GM18858 (cell line): ENCODE measurements around the gene STXBP5.
A peak's percentile ranks its signal among the peaks of the same experiment; 100 is the strongest.

Source experiments
- ATAC-seq: cut with Tn5 transposase; IDR thresholded peaks from one replicate; pipeline ENCODE4 v1.9.1; 2021; ENCODE audit not compliant: unreplicated experiment

STXBP5 gene

GRCh38 chr6:147177286-147177685, 26.9 kb upstream of the STXBP5 start:
- no peak for ATAC-seq

DNA sequence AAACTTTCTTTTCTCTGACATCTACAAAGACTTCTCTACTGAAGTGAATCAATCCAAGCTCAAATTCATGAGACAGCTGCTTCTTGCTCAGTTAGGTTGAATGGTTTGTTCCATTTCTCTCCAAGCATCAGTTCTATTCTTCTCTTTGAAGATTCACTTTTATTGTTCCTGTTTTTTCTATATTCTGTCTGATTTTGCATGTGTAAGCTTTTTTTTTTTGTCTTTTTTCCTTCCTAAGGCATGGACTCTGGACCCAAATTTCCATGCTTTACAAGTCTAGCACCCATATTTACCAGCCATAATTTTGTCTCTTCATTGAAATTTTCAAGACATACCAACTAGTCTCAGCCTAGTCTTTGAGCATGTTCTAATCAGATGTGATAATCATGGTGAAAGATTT, 25.9 kb upstream of the STXBP5 start:
- ATAC-seq = no peak

DNA sequence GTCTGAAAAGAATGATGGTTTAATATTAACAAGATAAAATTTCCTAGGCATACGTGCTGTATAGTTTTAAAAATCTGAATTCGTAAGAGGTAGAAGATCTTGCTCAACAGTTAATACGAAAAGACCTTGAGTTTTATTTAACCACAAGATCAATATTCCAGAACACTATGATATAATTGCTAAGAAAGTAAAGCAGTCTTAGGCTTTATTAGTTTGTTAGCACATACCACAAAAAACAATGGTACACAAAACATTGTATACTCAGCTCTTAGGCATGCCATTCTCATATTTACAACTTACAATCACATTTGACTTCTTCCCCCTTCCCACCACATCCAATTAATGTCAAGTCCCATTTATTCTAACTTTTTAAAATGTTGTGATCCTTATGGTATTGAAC, 24.4 kb upstream of the STXBP5 start:
- ATAC-seq = no peak

DNA sequence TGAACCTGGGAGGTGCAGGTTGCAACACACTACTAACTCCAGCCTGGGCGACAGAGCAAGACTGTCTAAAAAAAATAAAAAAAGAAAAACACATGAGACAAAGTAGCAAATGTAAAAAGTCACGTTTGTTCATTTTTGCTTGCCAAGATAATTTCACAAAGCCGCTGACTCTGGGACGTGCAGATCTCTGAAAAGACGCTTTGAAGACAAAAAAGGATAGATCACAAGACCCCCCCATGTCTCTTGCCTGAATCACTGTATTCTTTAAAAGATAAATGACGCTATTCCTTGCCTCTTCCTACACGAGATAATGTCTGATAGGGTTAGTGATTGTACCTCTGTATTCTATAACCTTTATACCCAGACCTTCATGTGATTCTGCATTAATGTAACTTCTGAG, 23.3 kb upstream of the STXBP5 start:
- no peak for ATAC-seq

GRCh38 chr6:147184379-147184778, 19.8 kb upstream of the STXBP5 start:
- no peak for ATAC-seq

DNA sequence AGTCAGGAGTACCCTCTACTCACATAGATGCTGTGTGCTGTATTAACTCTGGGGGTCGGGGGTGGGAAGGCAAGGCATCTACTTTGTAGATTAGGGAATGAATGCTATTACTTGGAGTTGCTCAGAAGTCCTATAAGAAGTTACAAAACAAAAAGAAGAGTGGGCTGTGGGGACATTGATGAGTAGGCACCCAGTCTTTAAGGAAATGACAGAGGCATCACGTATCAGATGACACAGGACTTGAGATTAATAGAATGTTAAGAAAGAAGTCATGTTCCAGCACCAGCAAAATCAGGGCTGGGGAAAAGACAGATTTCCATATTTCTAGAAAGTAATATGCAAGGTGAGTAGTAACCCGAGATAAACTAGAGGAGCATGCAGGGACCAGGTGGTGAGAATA, 19.0 kb upstream of the STXBP5 start:
- no peak for ATAC-seq

DNA sequence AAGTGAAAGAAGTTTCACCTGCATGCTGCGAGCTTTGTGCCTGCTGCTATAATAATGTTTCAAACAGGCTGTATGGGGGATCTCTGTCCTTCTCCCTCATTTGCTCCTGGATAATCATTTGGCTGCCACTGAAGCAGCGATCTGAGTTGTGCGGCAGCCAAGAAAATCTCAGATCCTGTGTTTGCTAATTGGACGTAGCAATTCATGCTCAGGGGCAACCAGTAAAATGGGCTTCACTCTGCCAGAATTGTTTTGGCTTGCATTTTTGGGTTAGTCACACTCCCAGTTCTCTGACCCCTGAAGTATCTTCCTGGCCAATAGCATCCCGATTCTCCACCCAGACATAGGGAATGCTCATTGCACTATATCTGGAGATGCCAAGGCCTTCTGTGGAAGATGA, 13.7 kb upstream of the STXBP5 start:
- no peak for ATAC-seq

- ATAC-seq = no peak
Measured at GRCh38 chr6:147192278-147192911, 11.8 kb upstream of the STXBP5 start.

DNA sequence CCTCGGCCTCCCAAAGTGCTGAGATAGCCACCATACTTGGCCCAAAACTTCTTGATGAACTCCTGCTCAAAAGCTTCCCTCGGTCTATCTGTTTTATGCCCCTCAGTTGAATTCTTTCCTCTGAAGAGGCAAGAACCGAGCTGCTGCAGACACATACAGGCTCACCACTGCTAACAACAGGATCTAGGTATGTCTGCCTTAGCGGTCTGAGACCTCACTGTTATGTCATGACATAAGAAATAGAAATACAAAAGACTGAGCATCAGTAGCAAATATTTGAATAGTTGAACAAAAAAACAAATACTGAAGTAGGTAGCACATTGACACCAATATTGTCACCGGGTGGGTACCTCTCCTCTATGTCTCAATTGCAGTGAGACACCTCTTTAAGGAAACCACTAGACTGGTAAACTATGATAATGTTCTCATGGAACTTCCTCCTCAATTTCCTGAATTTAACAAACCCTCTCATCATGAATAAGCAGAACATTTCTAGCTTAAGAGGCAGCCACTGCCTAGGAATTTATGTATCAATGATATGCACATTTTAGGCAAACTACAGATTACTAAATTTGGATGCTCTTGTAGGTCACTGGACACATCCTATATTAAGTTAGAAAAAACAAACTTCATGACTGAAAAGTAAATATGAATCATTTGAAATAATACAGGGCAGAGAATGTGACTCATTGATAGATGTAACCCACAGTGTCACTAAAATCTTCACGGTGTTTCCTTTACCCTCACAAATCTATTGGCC, 9.4 kb upstream of the STXBP5 start:
- peak; percentile 27 for ATAC-seq

DNA sequence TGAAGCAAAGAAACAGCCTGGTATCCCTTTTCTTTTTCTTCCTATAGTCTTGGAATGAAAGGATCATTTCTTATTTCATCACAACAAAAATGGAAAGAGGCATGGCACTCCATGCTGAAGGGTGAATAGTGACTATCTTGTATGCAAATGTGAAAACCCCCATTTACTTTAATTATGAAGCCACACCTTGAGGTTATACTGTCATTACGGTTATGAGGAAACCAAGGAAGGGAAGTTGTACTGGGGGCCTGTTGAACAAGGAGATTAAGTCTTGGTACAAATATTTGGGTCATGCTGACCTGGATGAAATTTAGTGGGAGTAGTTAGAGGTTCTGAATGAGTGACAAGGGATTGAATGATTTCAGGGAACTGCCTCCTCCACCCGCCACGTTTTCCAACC, 8.7 kb upstream of the STXBP5 start:
- peak; percentile 54 for ATAC-seq

GRCh38 chr6:147195987-147196386, 8.2 kb upstream of the STXBP5 start:
- no peak for ATAC-seq

DNA sequence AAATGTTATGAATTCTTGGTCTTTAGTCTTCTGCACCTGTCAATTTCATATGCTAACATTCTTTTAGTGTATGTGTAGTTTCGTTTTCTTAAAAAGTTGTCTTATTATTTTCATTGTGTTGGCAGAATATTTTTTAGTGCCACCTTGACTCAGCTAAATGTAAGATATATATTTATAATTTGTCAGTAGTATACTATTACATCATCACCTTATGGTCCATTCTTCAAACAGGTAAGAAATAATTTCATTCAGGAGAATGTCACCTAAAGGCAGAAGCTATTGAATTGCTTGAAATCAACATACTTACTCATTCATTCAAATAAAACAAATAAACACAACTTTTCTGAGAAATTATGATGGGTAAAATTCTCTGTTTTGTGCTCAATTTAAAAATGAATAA, 3.5 kb upstream of the STXBP5 start:
- no peak for ATAC-seq

- peak; percentile 7 for ATAC-seq
Measured at GRCh38 chr6:147201885-147202515, 2.2 kb upstream of the STXBP5 start.

- peak; percentile 77 for ATAC-seq
Measured at GRCh38 chr6:147202516-147203310, 1.5 kb upstream of the STXBP5 start.

DNA sequence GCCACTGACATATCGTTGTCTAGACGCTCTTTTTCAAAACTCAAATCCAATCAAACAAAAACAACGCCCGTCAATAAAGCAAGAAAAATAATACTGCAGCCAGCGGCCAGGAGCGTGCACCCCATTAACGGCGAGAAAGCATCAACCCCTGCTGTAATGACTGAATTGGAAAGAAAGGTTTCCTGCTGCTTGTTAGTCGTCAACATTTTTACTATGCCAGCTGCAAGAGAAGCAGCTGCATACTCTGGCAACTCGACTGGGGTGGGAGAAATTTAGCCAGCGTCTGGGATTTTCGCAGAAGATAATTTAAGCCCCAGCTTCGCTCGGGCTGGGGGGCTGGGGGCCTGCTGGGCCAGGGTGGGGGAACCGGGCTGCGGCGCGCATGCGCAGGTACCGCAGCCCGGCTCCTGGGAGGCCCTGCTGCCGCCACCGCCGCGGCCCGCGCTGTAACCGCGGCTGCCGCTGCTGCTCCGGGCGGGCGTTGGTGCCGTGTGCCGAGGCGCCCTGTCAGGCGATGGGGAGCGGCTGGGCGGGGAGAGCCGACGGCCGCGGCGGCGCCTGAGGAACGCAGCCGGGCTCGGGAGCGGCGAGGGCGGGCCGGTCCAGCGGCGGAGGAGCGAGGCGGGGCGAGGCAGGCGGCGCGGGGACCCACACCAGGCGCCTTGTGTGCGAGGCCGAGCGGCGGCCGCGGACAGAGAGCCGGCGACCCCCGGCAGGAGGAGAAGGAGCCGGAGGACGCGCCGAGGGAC, 732 bp upstream of the STXBP5 start:
- ATAC-seq = peak; percentile 35

GRCh38 chr6:147204843-147205311, 660 bp downstream of the STXBP5 start:
- ATAC-seq = no peak

DNA sequence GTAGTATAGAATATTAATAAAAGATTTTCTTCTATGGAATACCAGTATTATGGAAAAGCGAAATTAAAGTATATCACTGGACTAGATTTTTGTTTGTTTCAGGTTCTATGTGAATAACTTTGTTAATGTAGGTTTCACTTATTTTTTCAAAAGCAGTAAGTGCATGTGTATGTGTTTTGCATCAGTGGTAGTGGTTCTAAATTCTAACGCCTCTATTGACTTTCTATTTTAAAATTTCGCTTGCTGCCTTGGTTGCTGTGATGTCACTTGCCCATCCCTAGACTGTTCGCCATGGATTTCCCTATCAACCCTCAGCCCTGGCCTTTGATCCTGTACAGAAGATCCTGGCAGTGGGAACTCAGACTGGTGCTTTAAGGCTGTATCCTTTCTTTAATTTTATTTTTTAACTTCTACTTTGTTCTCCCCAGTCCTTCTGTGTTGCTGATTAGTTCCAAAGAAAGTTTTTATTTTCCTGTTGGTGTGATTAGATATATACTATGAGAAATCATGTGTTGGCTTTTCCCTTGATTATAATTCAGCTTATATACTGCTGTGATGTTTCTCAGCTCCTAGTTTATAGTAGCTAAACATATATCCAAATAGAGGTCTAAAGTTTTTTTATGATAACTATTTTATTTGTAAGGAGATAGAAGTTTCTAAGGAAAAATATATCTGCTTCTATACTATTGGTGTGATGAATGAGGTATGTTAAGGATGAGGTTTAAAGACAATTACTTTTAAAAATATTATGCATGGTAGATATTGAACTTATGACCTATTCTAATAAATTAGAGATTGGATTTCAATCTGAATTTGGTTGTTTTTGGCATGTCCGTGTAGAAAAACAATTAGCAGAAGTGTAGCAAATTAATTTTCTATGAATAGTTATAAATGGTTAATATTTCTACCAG, 1.7 kb downstream of the STXBP5 start:
- no peak for ATAC-seq

GRCh38 chr6:147207351-147207750, 3.1 kb downstream of the STXBP5 start:
- ATAC-seq = no peak
